ENCODE measurements around the gene JUP. TPM values are rescaled to one million over a fixed set of nuclear protein-coding genes. Genes with fewer than 3 reads are reported as not detected.

Gene JUP
- 91.7 to 132 TPM (median 123 TPM) in 5 replicates for total RNA-seq (2022; extraction: Qiagen RNA extraction; ENCODE audit: low read depth)

GRCh38 chr17:41786227-41787020 lies at the start of gene JUP:
JUP (minus strand) TSS chr17:41786711; CDS start chr17:41771854, 14,857 bp downstream.

GRCh38 chr17:41835800-41836549 lies 49.5 kb upstream of the JUP start, which contains the start of gene NT5C3B:
NT5C3B (minus strand) TSS chr17:41836232; CDS start chr17:41836193, 39 bp downstream.

GRCh38 chr17:41812381-41813151 lies 26.1 kb upstream of the JUP start, which contains the start of gene FKBP10:
FKBP10 (plus strand) TSS chr17:41813004; CDS start chr17:41813035, 31 bp downstream.

GRCh38 chr17:41811549-41812380 lies 25.3 kb upstream of the JUP start, which contains the start of gene P3H4:
P3H4 (minus strand) TSS chr17:41811949; CDS start chr17:41811915, 34 bp downstream.

GRCh38 chr17:41734139-41734948 lies 52.2 kb downstream of the JUP start, which contains the start of gene HAP1:
HAP1 (minus strand) TSS chr17:41734643; CDS start chr17:41734634, 9 bp downstream.

GRCh38 chr17:41711669-41712400 lies 74.7 kb downstream of the JUP start, which contains the start of gene GAST:
GAST (plus strand) TSS chr17:41712331; CDS start chr17:41715437, 3,106 bp downstream.

Other genes starting within 250 kb of the JUP start
- not detected in 5 replicates for gene KRT9, start 214.7 kb downstream of the JUP start, total RNA-seq (2022; extraction: Qiagen RNA extraction; ENCODE audit: low read depth)
- gene KRT14, start 199.8 kb downstream of the JUP start, total RNA-seq (2022; extraction: Qiagen RNA extraction; ENCODE audit: low read depth), result 0.07 to 0.13 TPM in 2 of 5 replicates, not detected in the others
- gene KRT16, start 173.9 kb downstream of the JUP start, total RNA-seq (2022; extraction: Qiagen RNA extraction; ENCODE audit: low read depth), result 0.64 to 1.8 TPM (median 1.3 TPM) in 5 replicates
- 0.63 to 1.9 TPM (median 1.3 TPM) in 5 replicates for gene KRT17, start 162.1 kb downstream of the JUP start, total RNA-seq (2022; extraction: Qiagen RNA extraction; ENCODE audit: low read depth)
- gene EIF1, start 97.8 kb downstream of the JUP start, total RNA-seq (2022; extraction: Qiagen RNA extraction; ENCODE audit: low read depth), result 1,141 to 1,532 TPM (median 1,312 TPM) in 5 replicates
- 0.42 TPM in 1 of 5 replicates, not detected in the others for gene GAST, start 74.4 kb downstream of the JUP start, total RNA-seq (2022; extraction: Qiagen RNA extraction; ENCODE audit: low read depth)
- gene HAP1, start 52.1 kb downstream of the JUP start, total RNA-seq (2022; extraction: Qiagen RNA extraction; ENCODE audit: low read depth), result 1.1 to 2.3 TPM (median 1.5 TPM) in 5 replicates
- gene P3H4, start 25.2 kb upstream of the JUP start, total RNA-seq (2022; extraction: Qiagen RNA extraction; ENCODE audit: low read depth), result 25.8 to 38.7 TPM (median 35.0 TPM) in 5 replicates
- gene FKBP10, start 26.3 kb upstream of the JUP start, total RNA-seq (2022; extraction: Qiagen RNA extraction; ENCODE audit: low read depth), result 86.7 to 109 TPM (median 106 TPM) in 5 replicates
- gene NT5C3B, start 49.5 kb upstream of the JUP start, total RNA-seq (2022; extraction: Qiagen RNA extraction; ENCODE audit: low read depth), result 103 to 113 TPM (median 108 TPM) in 5 replicates
- gene KLHL10, start 51.1 kb upstream of the JUP start, total RNA-seq (2022; extraction: Qiagen RNA extraction; ENCODE audit: low read depth), result not detected in 5 replicates
- 1.7 to 3.8 TPM (median 2.9 TPM) in 5 replicates for gene KLHL11, start 78.7 kb upstream of the JUP start, total RNA-seq (2022; extraction: Qiagen RNA extraction; ENCODE audit: low read depth)
- 247 to 312 TPM (median 289 TPM) in 5 replicates for gene ACLY, start 132.2 kb upstream of the JUP start, total RNA-seq (2022; extraction: Qiagen RNA extraction; ENCODE audit: low read depth)
- gene ODAD4, start 143.9 kb upstream of the JUP start, total RNA-seq (2022; extraction: Qiagen RNA extraction; ENCODE audit: low read depth), result 0.98 to 1.6 TPM (median 1.3 TPM) in 5 replicates
- 55.5 to 71.2 TPM (median 67.9 TPM) in 5 replicates for gene CNP, start 180.1 kb upstream of the JUP start, total RNA-seq (2022; extraction: Qiagen RNA extraction; ENCODE audit: low read depth)
- 111 to 123 TPM (median 118 TPM) in 5 replicates for gene DNAJC7, start 230.7 kb upstream of the JUP start, total RNA-seq (2022; extraction: Qiagen RNA extraction; ENCODE audit: low read depth)
- gene NKIRAS2, start 233.4 kb upstream of the JUP start, total RNA-seq (2022; extraction: Qiagen RNA extraction; ENCODE audit: low read depth), result 42.0 to 45.8 TPM (median 44.8 TPM) in 5 replicates

Data from A549 treated with GW870086 at 1 μM for 4 hours (cell line).